HG03565 (cell line): ENCODE results near the gene GLIPR2.
"Not testable (repeated sequence)": the region's sequence is repeated elsewhere in the genome, so short reads cannot be mapped to it uniquely, and the experiment has no call there.

Experiments used
- ATAC-seq: cut with Tn5 transposase; IDR thresholded peaks from one replicate; pipeline ENCODE4 v1.9.1; 2021; ENCODE audit warnings: mild to moderate bottlenecking, moderate library complexity; ENCODE audit not compliant: unreplicated experiment

Gene GLIPR2

GRCh38 chr9:36121971-36122370, 14.6 kb upstream of the GLIPR2 start:
- ATAC-seq, result no peak

- no peak for ATAC-seq
Observed at GRCh38 chr9:36123515-36123914, 13.0 kb upstream of the GLIPR2 start.

- no peak for ATAC-seq
Observed at GRCh38 chr9:36125062-36125855, 11.3 kb upstream of the GLIPR2 start.

- ATAC-seq, result no peak
Observed at GRCh38 chr9:36126016-36126730, 10.4 kb upstream of the GLIPR2 start.

GRCh38 chr9:36127652-36128244, 8.8 kb upstream of the GLIPR2 start:
- no peak for ATAC-seq

GRCh38 chr9:36128349-36128748, 8.2 kb upstream of the GLIPR2 start:
- ATAC-seq, result no peak

- ATAC-seq, result no peak
Observed at GRCh38 chr9:36129139-36129538, 7.4 kb upstream of the GLIPR2 start.

GRCh38 chr9:36131666-36132065, 4.9 kb upstream of the GLIPR2 start:
- not testable (repeated sequence) for ATAC-seq

GRCh38 chr9:36132086-36132485, 4.4 kb upstream of the GLIPR2 start:
- no peak for ATAC-seq

GRCh38 chr9:36134761-36135505, 1.6 kb upstream of the GLIPR2 start:
- no peak for ATAC-seq

- ATAC-seq, result no peak
Observed at GRCh38 chr9:36135741-36136271, 727 bp upstream of the GLIPR2 start.

GRCh38 chr9:36136894-36137391, 410 bp downstream of the GLIPR2 start:
- ATAC-seq, result peak; percentile 33

- ATAC-seq, result no peak
Observed at GRCh38 chr9:36137392-36138004, 965 bp downstream of the GLIPR2 start.

GRCh38 chr9:36138496-36138895, 2.0 kb downstream of the GLIPR2 start:
- ATAC-seq, result no peak

GRCh38 chr9:36138901-36139300, 2.4 kb downstream of the GLIPR2 start:
- ATAC-seq, result no peak

GRCh38 chr9:36140086-36141084, 3.9 kb downstream of the GLIPR2 start:
- ATAC-seq, result no peak

- no peak for ATAC-seq
Observed at GRCh38 chr9:36141288-36141687, 4.8 kb downstream of the GLIPR2 start.

GRCh38 chr9:36141761-36142160, 5.2 kb downstream of the GLIPR2 start:
- no peak for ATAC-seq
